ENCODE measurements around the gene PPP1R12C.
"Not testable (repeated sequence)": the region's sequence is repeated elsewhere in the genome, so short reads cannot be mapped to it uniquely, and the experiment has no call there.

The PPP1R12C gene
- total RNA-seq, result 95.8 to 140 reads per million in 2 donors

GRCh38 chr19:55116859-55117662 lies at the start of gene PPP1R12C:
TSS of gene PPP1R12C (minus strand) at chr19:55117637. CDS start at chr19:55117543, 94 bp downstream.
- DNase-seq, result no peak

GRCh38 chr19:55166530-55167268 lies 49.3 kb upstream of the PPP1R12C start, which contains the start of gene DNAAF3:
TSS of gene DNAAF3 (minus strand) at chr19:55166613. CDS start at chr19:55166413, 200 bp downstream.
- peak in 4 of 5 experiments; percentile 43 to 84 (median 54) for DNase-seq

GRCh38 chr19:55165952-55166529 lies 48.6 kb upstream of the PPP1R12C start:
- DNase-seq, result peak in 3 of 5 experiments; percentile 45 to 74 (median 45)

GRCh38 chr19:55161571-55162322 lies 44.3 kb upstream of the PPP1R12C start:
- DNase-seq, result no peak

GRCh38 chr19:55160986-55161365 lies 43.5 kb upstream of the PPP1R12C start:
- no peak for DNase-seq

- DNase-seq, result peak; percentile 74 to 87 (median 81)
These were observed 42.9 kb upstream of the PPP1R12C start for GRCh38 chr19:55160128-55160985.

GRCh38 chr19:55158848-55159749 lies 41.7 kb upstream of the PPP1R12C start:
- no peak for DNase-seq

- no peak for DNase-seq
These were observed 41.0 kb upstream of the PPP1R12C start for GRCh38 chr19:55158423-55158822.

- DNase-seq, result no peak
These were observed 39.8 kb upstream of the PPP1R12C start, which contains the start of gene TNNI3 for GRCh38 chr19:55157064-55157908. TSS of gene TNNI3 (minus strand) at chr19:55157732. CDS start at chr19:55157589, 143 bp downstream.

GRCh38 chr19:55156202-55157063 lies 39.0 kb upstream of the PPP1R12C start:
- peak in 1 of 5 experiments; percentile 42 for DNase-seq

- DNase-seq, result not testable (repeated sequence)
These were observed 38.3 kb upstream of the PPP1R12C start for GRCh38 chr19:55155784-55156183.

- DNase-seq, result no peak
These were observed 36.3 kb upstream of the PPP1R12C start for GRCh38 chr19:55153652-55154264.

- no peak for DNase-seq
These were observed 34.6 kb upstream of the PPP1R12C start for GRCh38 chr19:55152017-55152416.

- DNase-seq, result no peak
These were observed 31.9 kb upstream of the PPP1R12C start, which contains the start of gene TNNT1 for GRCh38 chr19:55149078-55150003. TSS of gene TNNT1 (minus strand) at chr19:55149206. CDS start at chr19:55147157, 2,049 bp downstream.

GRCh38 chr19:55147545-55148251 lies 30.3 kb upstream of the PPP1R12C start:
- no peak for DNase-seq

Data from T-helper 2 cell (primary cell).